HFF-Myc (cell line): ENCODE data around the gene TAS2R9.

Source experiments
- DNase-seq: peaks from one replicate; pipeline ENCODE4 v3.0.0-alpha.2; 2011; ENCODE audit warnings: low read depth; ENCODE audit errors: extremely low read depth
- H3K4me3 ChIP-seq: replicated peaks from 2 replicates; pipeline ENCODE4 v1.5.1; 2011; ENCODE audit warnings: low read depth, mild to moderate bottlenecking, control low read depth, low read length
- TF ChIP-seq, protein P1 (sequence below): IDR thresholded peaks from 2 replicates; pipeline ENCODE4 v1.5.1; 2012; ENCODE audit warnings: mild to moderate bottlenecking, low read depth, low read length, control low read depth; ENCODE audit errors: missing control alignments

TAS2R9 gene

DNA sequence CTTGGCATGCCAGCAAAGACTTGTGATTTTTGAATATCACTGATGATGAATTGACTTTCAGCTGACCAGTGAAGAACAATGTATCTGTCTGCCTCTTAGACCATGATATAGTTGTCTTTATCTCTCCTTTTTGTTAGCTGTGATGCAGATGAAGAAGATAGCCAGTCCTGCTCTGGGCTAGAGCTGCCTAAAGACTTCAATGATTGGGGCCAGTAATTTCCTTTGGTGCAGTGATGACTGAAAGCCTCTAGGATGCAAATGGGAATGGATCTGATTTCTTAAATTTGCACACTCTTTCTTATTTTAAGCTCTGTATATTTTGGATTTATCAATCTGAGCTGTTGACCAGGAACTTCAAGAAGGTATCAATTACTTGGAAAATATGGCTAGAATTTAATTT lies at the start of gene TAS2R9:
Gene TAS2R9 (minus strand): TSS at position 101 of the 400 bp plus-strand sequence. CDS start 93 bp downstream, at position 8.
- no peak within 1 kb of the TSS for H3K4me3 ChIP-seq
- TF ChIP-seq, protein P1, sequence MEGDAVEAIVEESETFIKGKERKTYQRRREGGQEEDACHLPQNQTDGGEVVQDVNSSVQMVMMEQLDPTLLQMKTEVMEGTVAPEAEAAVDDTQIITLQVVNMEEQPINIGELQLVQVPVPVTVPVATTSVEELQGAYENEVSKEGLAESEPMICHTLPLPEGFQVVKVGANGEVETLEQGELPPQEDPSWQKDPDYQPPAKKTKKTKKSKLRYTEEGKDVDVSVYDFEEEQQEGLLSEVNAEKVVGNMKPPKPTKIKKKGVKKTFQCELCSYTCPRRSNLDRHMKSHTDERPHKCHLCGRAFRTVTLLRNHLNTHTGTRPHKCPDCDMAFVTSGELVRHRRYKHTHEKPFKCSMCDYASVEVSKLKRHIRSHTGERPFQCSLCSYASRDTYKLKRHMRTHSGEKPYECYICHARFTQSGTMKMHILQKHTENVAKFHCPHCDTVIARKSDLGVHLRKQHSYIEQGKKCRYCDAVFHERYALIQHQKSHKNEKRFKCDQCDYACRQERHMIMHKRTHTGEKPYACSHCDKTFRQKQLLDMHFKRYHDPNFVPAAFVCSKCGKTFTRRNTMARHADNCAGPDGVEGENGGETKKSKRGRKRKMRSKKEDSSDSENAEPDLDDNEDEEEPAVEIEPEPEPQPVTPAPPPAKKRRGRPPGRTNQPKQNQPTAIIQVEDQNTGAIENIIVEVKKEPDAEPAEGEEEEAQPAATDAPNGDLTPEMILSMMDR = no peak
- no peak for DNase-seq

DNA sequence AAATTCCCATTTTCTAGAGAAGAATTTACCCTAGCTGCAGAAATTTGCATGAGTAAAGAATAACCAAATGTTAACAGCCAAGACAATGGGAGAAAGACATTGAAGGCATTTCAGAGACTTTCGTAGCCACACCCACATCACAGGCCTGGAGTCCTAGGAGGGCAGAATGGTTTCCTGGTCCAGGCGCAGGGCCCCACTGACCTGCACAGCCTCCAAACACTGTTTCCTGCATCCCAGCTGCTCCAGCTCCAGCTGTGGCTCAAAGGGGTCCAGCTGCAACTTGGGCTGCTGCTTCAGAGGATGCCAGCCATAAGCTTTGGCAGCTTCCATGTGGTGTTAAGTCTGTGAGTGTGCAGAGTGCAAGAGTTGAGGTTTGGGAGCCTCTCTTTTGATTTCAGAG lies 45.8 kb upstream of the TAS2R9 start:
- DNase-seq = no peak
- TF ChIP-seq, protein P1 = no peak
- no peak overlapping the region for H3K4me3 ChIP-seq

DNA sequence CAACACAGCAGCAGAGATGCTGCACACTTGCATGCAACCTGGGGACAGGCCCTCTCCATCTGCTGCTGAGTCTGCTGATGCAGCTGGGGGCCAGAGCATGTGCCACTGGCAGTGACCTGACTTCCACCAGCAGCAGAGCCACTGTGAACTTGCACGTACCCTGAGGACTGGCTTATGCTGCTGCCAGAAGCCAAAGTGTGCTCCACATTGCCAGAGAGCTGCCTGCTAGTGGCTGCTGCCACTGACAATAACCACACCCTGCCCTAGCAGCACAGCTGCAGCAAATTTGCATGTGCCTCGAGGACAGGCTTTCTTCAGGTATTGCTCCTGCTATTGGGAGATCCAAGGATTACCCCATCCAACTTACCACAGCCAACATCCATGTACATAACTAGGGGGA lies 43.8 kb upstream of the TAS2R9 start:
- no peak for DNase-seq
- TF ChIP-seq, protein P1 = no peak
- no peak overlapping the region for H3K4me3 ChIP-seq

DNA sequence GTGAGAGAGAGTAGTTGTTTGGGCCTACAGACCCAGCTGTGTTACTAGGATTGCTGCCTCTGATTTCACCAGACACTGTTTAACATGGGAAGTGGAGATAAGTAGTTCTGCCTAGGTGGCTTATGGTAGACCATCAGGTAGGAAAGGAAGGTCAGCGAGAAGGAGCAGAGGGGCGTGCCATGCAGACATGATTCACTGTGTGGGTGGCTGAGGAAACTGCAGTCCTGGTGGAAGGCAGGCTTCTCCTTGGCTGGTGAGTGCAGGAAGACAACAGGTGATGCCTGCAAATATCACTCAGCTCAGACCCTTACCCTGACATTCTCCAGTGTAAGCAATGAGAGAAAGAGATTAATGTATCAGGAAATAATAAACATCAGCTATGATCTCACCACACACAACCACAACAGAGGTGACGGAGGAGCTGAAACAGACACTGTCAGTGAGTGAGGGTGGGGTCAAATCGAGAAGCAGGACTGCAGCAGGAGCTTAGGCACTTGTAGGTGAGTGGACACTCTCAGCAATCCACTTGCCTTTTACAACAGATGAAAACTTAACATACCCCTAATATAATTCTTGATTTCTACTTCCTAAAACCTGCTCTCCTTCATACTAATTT lies 41.4 kb upstream of the TAS2R9 start:
- TF ChIP-seq, protein P1 = no peak
- no peak overlapping the region for H3K4me3 ChIP-seq
- no peak for DNase-seq

GRCh38 chr12:10849425-10849878 lies 39.5 kb upstream of the TAS2R9 start, which contains the start of gene PRR4:
Gene PRR4, minus strand, starts transcription at chr12:10849475. Its CDS starts 38 bp downstream, at chr12:10849437.
- no peak within 1 kb of the TSS for H3K4me3 ChIP-seq
- DNase-seq = no peak
- TF ChIP-seq, protein P1 = no peak

- TF ChIP-seq, protein P1 = no peak
- no peak for DNase-seq
- no peak overlapping the region for H3K4me3 ChIP-seq
Measured at GRCh38 chr12:10847744-10848143, 37.8 kb upstream of the TAS2R9 start.

DNA sequence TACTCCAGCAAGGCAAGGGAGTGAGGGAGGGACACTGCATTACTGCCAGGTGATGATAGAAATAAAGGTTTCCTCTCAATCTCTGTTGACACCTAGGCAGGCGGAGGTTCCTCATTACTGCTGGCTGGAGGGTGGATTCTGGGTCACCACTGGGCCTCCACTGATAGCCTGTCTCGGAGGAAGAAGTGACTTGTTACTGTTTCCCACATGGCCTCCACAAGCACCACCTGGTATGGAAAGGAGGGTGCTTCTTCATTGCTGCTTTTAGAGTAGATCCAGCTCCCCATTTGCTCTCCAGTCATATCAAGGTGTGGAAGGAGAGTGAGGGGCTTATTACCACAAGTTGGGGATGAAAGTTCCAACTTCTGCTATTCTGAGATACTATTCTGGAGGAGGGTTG lies 32.9 kb upstream of the TAS2R9 start:
- TF ChIP-seq, protein P1 = no peak
- H3K4me3 ChIP-seq = no peak overlapping the region
- no peak for DNase-seq
